Thoracic aorta endothelial cell (primary cell): ENCODE measurements around the gene RGS6. TPM values are rescaled to one million over a fixed set of nuclear protein-coding genes. Genes with fewer than 3 reads are reported as not detected.

Experiments
- small RNA-seq: library from RNA; depleted of rRNA; stranded (forward); fragments of <200 nt; gene quantifications from one replicate; pipeline ENCODE3, GENCODE V24; 2012
- total RNA-seq: library from RNA; depleted of rRNA; stranded (reverse); fragments of >200 nt; gene quantifications from 2 replicates; pipeline ENCODE4 v1.2.3, GENCODE V29; 2012

Gene RGS6
- total RNA-seq = not detected in 2 replicates

DNA sequence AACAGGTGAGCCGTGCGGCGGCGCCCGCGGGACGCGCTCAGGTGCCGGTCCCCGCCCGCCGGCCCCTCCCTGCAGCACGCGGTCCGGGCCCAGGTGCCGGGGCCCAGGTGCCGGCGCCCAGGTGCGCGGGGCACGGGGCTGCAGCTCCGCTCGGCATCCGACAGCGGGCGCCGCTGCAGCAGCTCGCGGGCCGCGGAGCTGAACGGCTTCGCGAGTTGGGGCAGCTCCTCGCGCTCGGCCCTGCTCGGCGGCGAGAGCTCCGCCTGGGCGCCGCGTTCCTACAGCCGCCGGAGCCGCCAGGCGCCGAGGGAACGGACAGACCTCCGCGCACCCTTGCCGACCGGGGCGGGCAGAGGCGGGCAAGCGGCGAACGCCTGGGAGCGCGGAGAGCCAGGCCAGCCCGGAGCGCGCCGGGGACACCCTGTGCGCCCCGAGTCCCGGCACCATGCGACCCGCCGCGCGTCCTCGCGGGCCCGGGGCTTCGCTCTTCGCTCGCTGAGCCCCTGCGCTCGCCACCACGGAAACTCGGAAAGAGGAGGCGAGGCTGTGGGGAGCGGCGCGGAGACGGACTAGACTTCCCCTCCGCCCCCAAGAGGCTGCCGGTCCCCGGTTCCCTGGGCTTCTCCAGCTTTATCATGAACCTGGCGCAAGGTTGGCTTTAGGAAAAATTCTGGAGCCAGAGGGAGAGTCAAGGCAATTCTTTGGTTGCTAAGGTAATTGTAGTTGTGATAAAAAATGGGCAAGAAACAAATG lies at the start of gene RGS6:
RGS6 (plus strand) TSS at position 201 of the 753 bp plus-strand sequence.

Small RNA genes lying within 50 kb of the gene (small RNA-seq; reads per million reads assigned to genes)
- not detected for gene MIR7843
- gene RF00019 = not detected
